SW 1271 (cell line): ENCODE data around the gene STARD13.

Experiments
- DNase-seq, 2 experiments: peaks; one replicate each; lab custom pipeline; 2025; lab: John Stamatoyannopoulos, UW

The STARD13 gene

GRCh38 chr13:33147832-33148231 is 137.7 kb downstream of the STARD13 start:
- no peak for DNase-seq

- no peak for DNase-seq
These were observed 138.5 kb downstream of the STARD13 start for GRCh38 chr13:33146843-33147611.

- DNase-seq, result no peak
These were observed 139.9 kb downstream of the STARD13 start for GRCh38 chr13:33145667-33146066.

DNA sequence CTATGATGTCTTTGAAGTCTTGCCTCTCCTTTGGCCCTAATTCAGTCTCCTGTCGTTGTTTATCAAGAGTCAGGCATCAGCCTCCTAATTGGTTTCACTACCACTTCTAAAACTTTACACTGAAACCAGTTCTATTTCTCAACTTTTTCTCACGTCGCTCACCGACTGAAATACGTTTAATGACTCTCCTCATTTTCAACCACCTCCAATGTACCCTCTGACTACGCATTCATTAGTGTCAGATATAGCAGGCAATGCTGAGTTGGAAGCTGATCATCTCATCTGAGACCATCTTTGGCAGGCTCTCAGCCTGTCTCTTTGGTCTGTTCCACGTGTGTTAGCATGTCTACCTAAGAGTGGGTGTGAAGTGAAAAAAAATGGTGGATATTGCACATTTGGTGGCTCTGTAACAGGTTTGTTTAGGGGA is 141.2 kb downstream of the STARD13 start:
- DNase-seq, result no peak

GRCh38 chr13:33139780-33140535 is 145.6 kb downstream of the STARD13 start:
- DNase-seq, result no peak

GRCh38 chr13:33139184-33139583 is 146.4 kb downstream of the STARD13 start:
- DNase-seq, result no peak

DNA sequence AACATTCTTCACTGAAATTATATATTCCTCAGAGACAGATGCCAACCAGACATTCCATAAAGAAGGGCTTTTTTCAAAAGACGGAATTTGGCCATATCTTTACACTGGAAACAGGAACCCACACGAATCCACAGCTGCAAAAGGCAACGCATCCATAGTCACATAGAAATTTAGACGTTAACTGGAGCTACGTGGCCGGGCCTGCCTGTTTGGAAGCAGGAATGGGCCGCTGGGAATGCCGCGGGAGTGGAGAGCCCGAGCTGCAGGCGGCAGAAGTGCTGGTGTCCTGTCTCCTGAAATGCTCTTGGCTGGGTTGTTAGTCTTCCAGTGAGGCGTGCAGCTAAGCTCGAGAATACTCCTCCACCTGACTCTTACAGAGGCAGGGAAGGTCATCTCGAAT is 147.1 kb downstream of the STARD13 start:
- no peak for DNase-seq

DNA sequence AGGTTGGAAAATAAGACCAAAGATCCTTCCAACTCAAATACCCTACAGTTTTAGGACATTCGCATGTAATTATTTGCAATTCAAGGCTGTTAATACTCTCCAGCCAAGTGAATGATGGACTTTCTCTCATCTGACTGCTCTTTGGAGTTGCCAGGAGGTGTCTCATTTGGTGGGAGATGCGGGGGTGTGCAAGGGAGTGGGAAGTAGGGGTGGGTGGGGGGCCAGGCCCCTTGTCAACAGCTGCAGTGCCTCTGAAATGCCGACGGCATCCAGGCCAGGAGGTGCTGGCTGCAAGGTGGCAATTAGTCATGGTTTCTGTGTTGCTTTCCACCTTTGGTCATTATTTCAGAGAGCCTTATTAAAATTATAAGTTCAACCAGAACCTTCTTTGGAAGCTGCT is 147.8 kb downstream of the STARD13 start:
- DNase-seq, result no peak

- DNase-seq, result no peak
These were observed 150.5 kb downstream of the STARD13 start for GRCh38 chr13:33135097-33135496.

GRCh38 chr13:33134213-33134612 is 151.3 kb downstream of the STARD13 start:
- DNase-seq, result no peak

DNA sequence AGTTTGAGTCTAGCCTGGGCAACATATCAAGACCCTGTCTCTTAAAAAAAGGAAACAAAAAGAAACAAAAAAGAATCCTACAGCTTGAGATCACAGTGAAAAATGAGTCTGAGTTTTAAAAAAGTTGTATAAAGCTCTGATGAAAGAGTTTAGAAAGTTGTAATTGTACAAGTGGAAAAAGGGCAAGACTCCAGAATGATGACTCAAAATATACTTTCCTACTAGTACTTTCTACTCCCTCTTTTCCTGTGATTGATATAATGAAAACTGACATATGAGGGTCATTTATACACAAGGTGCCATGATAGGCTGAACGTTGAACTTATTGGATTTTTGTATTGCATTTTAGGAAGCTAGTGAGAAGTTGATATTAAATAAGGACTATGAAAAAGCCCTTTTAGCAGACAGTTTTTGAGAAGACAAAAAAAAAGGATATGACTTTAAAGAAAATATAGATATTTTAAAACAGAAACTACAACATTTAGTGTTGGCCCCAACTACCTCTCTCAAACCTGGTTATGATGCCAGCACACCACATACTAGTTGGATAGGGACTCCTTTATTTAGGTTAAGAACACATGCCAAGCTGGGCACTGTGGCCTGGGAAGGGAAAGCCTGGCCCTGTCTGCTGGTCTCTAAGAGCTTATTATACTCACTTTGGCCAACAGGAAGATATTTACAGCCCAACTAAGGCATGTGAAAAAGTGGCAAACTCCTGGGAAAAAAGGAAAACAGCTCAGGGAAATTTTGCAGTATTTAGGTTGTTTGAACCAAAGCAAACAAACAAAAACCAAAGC is 152.7 kb downstream of the STARD13 start:
- DNase-seq, result no peak

GRCh38 chr13:33129886-33130285 is 155.7 kb downstream of the STARD13 start:
- DNase-seq, result no peak

- DNase-seq, result no peak
These were observed 156.3 kb downstream of the STARD13 start for GRCh38 chr13:33129094-33129832.

DNA sequence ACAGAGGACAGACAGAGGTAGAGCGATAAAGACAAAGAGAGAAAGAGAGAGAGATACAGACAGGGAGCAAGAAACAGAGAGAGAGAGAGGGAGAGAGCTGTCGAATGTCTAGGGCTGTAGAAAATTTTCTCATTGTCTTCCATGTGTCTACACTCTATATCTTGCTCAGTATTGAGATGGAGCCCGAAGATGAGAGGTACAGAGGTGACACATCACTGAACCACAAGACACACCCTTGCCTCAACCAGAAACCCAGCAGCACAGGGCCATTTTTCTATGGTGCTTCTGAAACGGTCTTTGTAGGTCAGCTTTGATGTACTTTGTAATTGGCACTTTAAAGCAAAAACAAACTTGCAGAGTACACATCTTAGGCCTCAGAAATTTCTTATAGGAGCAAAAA is 157.4 kb downstream of the STARD13 start:
- DNase-seq, result no peak

GRCh38 chr13:33127009-33127551 is 158.5 kb downstream of the STARD13 start:
- no peak for DNase-seq

DNA sequence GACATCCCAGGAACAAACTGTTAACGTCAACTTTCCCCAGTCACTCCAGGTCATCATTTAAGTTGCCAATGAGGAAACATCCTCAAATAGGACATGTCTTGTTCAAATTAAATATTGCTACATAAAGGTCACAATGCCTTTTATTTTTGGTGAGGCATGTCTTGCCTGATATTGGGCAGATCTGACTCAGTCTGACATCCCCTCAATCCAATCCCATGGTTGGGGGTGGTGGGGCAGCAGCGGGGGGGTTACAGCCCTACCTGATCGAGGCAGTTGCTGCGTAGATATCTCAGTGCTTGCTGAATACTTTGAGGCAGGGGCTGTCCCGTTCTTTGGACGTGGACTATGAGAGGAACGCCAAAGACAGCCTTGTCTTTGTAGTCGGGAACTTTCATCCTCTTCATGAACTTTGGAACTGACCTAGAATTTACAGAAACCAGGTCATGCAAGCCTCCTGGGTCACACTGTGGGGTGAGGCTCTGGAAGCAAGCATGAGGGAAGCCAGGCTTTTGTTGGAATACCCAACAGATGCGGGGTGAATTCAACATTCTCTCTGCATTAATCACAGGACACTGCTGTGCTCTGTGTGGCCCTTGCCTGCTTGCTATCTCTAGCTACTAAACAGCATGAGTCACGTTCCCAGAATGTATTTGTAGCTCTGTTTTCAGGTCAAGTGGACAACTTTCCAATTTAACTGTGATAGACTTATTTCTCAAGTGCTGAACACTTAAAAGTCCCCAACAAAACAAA is 159.6 kb downstream of the STARD13 start:
- peak; percentile 80 to 95 for DNase-seq

- no peak for DNase-seq
These were observed 162.3 kb downstream of the STARD13 start for GRCh38 chr13:33123066-33123859.

DNA sequence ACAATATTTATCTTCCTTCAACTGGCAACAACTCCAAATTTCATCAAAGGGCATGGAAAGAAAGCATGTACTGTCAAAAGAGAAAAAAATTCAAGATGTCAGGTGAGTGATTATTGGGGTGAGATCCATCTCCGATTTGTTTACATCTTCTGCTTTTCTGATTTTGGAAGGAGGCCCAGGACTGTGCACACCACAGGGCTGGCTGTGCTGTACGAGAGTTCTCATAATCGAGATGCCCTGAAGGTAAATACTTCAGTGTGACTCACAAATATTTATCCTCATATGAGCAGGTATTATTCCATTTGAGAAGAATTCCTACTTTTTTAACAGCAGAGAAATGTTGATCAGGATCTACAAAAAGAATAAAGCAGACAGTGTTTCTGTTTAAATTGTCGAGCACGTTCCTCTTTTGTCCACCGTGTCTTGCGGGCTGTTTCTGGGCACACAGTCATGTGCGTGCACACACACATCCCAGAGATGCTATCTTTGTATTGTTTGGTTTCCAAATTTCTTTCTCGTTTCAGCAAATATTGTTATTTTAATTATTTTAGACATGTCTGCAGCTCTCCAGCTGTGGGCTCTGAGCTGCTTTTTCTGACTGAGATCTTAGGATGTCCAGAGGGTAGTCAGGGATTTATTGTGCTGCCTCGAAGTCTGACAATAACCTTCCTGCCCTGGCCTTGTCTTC is 165.6 kb downstream of the STARD13 start:
- no peak for DNase-seq

DNA sequence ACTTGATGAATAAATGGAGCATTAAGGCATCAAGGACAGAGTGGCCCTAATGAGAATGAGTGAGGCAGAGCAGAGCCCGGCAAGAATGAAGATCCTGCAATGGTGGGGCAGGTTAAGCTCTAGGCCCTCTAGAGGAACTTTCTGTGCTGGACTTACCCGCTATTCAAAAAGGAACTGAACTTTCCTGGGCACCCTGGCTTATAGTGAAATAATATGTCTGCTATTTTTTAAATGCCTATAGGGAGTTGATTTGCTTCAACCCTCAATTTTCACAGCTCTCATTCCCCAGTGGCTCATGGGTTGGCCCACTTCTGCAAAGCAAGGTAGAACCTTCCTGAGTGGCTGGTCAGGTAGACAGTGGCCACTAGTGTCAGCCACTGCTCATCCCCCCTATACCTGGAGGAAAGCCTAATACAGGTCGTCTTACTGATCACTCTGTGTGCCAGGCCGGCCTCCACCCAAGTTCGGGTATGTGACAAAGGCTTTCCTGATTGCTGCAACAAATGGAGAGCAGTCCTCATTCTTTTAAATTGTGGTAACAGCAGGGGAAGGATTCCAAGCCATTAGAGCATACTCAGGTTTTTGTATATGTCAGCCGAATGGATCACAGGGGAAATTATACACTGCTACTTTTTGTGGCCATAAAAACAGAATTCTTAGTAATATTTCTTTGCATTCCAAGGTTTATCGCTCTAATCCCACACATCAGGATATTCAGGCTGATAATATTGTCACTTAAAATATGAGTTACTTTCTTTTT is 166.4 kb downstream of the STARD13 start:
- no peak for DNase-seq
